DMS153 (cell line): ENCODE measurements around the gene MED6.

Source experiments
- DNase-seq: peaks from one replicate; lab custom pipeline; 2025; lab: John Stamatoyannopoulos, UW

Gene MED6, protein sequence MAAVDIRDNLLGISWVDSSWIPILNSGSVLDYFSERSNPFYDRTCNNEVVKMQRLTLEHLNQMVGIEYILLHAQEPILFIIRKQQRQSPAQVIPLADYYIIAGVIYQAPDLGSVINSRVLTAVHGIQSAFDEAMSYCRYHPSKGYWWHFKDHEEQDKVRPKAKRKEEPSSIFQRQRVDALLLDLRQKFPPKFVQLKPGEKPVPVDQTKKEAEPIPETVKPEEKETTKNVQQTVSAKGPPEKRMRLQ

DNA sequence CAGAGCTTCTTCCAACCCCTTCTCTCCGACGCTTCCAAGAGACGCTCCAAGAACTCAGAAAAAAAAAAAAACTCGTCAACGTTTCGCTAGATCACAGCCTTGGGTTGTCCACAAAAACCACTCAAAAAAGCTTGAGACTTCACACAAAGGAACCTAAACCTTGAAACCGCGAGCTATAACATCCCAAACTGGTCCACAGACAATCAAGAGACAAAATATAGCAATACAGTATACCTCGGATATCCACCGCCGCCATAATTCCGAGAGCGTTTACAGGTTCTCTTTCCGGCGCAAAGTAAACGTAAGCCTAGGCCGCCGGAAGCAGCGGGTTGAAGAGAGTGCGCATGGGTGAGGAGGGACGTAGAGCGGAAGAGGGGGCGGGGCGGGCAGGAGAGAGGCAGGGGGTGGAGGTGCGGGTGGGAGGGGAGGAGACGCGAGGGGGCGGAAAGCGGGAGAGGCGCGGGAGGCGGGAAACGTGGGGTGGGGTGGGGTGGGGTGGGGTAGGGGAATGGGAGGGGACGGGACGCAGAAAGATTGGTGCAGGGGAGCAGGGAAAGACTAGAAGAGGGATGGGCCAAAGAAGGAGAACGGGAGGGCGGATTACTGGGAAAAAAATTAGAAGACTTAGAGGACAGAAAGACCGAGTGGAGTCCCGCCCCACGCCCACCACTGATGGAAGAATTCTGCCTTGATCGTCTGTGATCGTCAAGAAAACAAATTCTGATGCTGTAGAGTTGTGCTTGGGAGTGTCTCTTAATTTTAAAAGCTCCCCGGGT lies at the start of gene MED6:
Gene MED6, minus strand, starts transcription at position 274 of the 776 bp plus-strand sequence. Its CDS starts 18 bp downstream, at position 256.
- peak; percentile 84 for DNase-seq

- DNase-seq, result no peak
Measured at GRCh38 chr14:70649803-70650202, 49.3 kb upstream of the MED6 start.

- no peak for DNase-seq
Measured at GRCh38 chr14:70648346-70648745, 47.9 kb upstream of the MED6 start.

DNA sequence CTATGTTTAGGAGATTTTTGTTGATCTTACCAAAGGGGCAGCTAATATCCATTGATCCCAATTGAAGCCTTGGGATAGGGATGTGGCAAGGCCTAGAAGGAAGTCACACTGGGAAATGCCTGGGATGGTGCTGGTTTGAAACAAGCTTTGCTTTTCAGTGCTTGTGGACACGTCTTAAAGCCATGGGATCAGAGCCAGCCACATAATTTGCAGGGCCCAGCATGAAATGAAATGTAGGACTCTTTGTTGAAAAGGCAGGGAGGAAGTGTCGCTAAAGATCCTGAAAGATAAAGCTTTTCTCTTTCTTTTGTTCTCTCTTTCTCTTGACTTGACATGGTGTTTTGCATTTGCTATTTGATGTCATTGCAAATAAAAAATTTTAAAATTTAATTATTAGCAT lies 46.2 kb upstream of the MED6 start:
- DNase-seq, result no peak

- DNase-seq, result no peak
Measured at GRCh38 chr14:70645892-70646291, 45.4 kb upstream of the MED6 start.

GRCh38 chr14:70643967-70644366 lies 43.5 kb upstream of the MED6 start:
- no peak for DNase-seq

- no peak for DNase-seq
Measured at GRCh38 chr14:70642303-70643235, 42.1 kb upstream of the MED6 start.

GRCh38 chr14:70641548-70642302 lies 41.3 kb upstream of the MED6 start, which contains the start of gene TTC9:
TTC9 (plus strand) TSS chr14:70641916; CDS start chr14:70642130, 214 bp downstream.
- DNase-seq, result no peak

- DNase-seq, result no peak
Measured at GRCh38 chr14:70640938-70641547, 40.6 kb upstream of the MED6 start.

- DNase-seq, result no peak
Measured at GRCh38 chr14:70638416-70638815, 38.0 kb upstream of the MED6 start.

- no peak for DNase-seq
Measured at GRCh38 chr14:70635971-70636595, 35.6 kb upstream of the MED6 start.

- no peak for DNase-seq
Measured at GRCh38 chr14:70631948-70632347, 31.5 kb upstream of the MED6 start.

DNA sequence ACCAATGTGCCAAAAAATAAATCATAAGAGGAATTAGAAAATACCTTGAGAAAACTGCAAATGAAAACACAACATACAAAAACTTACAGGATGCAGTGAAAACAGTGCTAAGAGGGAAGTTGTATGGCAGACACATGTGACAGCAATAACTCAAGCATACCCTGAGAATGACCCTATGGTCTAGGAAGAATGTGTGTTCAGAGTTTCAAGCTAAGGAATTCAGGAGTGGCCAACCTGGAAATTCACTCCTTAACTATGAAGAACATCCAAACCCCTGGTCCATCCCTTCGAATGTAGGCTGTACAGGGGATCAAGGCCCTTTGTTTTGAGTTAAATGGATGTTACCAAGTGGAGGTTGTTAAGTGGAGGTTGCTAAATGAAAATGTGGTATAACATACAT lies 24.5 kb upstream of the MED6 start:
- DNase-seq, result no peak

DNA sequence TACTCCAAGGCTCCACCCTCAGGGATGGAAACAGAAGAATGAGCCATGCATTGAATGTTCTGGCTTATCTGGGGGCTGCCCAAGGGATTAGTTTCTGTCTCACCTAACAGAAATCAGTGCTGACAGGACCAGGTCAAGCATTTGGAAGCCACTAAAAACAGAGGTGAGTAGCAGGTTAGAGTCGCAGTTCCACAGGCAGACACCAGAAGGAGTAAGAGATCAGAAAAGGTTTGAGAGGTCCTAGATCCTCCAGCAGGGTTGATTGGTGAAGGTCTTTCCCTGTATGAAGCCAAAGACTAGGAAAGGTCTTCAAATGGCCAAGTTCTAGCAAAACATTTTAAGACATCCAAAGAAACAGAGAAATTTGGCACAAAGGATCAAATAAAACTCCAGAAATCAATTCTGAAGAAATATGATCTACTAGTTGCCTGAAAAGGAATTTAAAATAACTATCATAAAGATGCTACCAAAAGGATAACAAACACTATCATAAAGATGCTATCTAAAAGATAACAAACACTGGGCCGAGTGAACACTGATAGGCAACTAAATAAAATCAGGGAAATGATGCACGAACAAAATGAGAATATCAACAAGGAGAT lies 21.8 kb upstream of the MED6 start:
- peak; percentile 43 for DNase-seq

GRCh38 chr14:70619708-70620107 lies 19.3 kb upstream of the MED6 start:
- DNase-seq, result no peak

DNA sequence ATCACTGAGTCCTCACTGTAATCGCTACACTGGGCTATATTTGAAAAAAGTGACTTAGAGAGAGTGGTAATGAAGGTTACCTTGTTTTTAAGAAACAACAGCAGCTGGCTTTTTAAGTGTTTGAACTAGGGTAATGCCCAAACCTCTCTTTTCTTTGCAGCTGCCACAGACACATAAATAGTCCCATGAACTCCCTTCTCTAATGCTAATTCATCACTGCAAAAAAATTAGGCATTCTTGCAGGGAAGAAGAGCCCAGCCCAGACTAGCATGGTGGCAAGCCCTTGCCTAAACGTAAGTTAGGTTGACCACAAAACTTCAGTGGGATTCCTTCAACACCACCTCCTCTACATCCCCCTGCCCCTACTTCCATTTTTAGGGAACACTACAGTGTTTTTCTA lies 17.9 kb upstream of the MED6 start:
- no peak for DNase-seq

GRCh38 chr14:70616646-70617045 lies 16.2 kb upstream of the MED6 start:
- no peak for DNase-seq

- no peak for DNase-seq
Measured at GRCh38 chr14:70611216-70611615, 10.8 kb upstream of the MED6 start.

- DNase-seq, result no peak
Measured at GRCh38 chr14:70602254-70602653, 1.8 kb upstream of the MED6 start.

- no peak for DNase-seq
Measured at GRCh38 chr14:70601162-70601561, 707 bp upstream of the MED6 start.
